Measurements from ENCODE around the gene CRYGC.
A peak's percentile ranks its signal among the peaks of the same experiment; 100 is the strongest.

CRYGC gene, protein sequence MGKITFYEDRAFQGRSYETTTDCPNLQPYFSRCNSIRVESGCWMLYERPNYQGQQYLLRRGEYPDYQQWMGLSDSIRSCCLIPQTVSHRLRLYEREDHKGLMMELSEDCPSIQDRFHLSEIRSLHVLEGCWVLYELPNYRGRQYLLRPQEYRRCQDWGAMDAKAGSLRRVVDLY

DNA sequence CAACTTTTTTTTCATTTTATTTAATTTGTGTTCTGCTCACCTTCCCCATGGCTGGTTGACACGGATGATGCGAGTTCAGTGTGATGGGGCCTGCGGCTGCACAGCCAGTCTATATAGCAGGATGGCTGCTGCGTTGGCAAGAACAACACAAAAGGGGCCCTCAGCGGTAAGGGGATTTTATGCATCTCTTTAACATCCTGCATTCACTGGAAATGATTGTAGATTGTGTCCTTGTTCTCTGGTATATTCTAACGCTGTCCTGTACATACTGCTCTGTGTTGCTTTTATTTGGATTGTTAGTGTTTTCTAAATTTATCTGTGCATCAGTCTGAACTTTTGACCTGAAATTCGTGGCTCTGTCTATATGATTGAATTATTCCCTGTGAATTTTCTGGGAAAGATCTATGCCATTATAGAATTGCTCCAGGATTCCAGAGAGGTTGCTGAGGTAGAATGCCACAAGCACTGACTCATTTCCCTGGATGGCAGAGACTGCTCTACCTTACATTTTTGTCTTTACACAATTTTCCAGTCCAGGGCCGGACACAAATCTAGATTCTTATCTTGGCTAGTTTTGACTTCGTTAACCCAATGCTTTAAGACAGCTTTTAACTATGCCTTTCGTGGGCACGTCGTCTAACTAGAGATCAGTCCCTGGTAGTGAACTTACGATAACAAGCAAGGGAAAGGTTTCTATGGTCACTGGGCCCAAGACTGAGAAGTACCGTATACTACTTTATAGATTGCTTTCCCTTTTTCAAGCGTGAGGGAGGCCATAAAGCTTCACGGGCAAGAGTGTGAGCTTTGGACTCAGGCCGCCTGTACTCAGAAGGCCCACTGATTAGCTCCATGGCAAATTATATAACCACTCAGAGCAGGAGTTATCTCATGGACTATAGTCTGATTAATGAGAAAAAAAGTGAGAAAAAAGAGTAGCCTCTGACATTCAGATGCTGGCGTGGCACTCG, at the start of gene CRYGC:
CRYGC (minus strand) TSS at position 85 of the 968 bp plus-strand sequence; CDS start at position 49, 36 bp downstream.
- peak within 1 kb of the TSS; percentile 39 for H3K27ac ChIP-seq (ENCODE audit: low read length)
- H3K9me3 ChIP-seq (ENCODE audit: control insufficient read depth in 1 of 2, low read length in 2 of 2), result no peaks in the 10 kb centered on the region
- no peak within 1 kb of the TSS for H3K4me3 ChIP-seq (ENCODE audit: low read depth in 1 of 2, low read length in 2 of 2)
- H3K36me3 ChIP-seq (ENCODE audit: control insufficient read depth in 1 of 2, insufficient read depth in 2 of 2, low read length in 2 of 2), result no peaks in the 10 kb centered on the region
- no peaks in the 10 kb centered on the region for H3K27me3 ChIP-seq (ENCODE audit: low read depth, low read length)
- no peaks in the 10 kb centered on the region for H3K4me1 ChIP-seq (ENCODE audit: control insufficient read depth in 1 of 2, insufficient read depth in 2 of 2, low read length in 2 of 2)

DNA sequence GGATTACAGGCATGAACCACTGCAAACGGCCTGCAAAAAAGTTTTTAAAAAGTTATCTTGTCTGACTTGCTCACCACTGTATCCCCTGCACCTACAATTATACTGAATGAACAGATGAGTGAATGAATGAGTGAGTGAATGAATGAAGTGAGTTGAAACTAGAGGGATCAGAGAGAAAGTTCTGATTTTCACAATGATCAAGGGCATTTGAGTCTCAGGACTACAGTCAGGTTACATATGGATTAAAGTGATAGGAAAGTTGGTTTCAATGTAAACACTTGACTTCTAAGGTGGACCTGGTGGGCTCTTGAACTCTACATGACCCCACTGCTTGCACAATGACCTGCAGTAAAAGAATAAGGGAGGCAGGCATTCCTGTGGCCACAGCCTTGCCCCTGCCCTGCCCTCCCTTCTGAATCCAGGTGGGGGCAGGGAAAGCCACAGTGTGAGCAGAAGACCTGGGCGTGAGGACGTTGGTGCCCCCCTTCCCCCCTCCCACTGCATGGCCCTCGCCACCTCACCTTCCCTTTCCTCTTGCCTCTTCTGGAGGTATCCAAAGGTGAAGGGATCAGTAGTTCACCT, 49.5 kb upstream of the CRYGC start:
- H3K36me3 ChIP-seq (ENCODE audit: control insufficient read depth in 1 of 2, insufficient read depth in 2 of 2, low read length in 2 of 2), result no peaks in the 10 kb centered on the region
- peaks cover 0 to 3% of the 10 kb centered on the region in 2 donors for H3K4me1 ChIP-seq (ENCODE audit: control insufficient read depth in 1 of 2, insufficient read depth in 2 of 2, low read length in 2 of 2)
- no peaks in the 10 kb centered on the region for H3K27me3 ChIP-seq (ENCODE audit: low read depth, low read length)
- H3K27ac ChIP-seq (ENCODE audit: low read length), result no peak overlapping the region
- H3K4me3 ChIP-seq (ENCODE audit: low read depth in 1 of 2, low read length in 2 of 2), result no peak overlapping the region
- no peaks in the 10 kb centered on the region for H3K9me3 ChIP-seq (ENCODE audit: control insufficient read depth in 1 of 2, low read length in 2 of 2)

DNA sequence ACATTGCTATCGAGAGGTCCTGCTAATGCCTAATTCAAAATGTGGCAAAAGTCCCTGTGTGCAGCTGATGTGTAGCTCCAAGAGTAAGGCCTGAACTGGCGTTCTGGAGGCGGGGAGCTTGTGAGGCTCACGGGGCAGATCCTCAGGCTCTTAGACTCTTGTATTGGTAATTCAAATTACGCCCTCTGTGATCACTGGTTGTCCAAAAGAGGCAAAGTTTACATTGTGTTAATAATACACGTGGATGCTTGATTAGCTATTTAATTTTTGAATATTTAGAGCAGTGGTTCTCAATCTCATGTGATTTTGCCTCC, 46.2 kb upstream of the CRYGC start:
- Histone ChIP-seq H3K36me3 (ENCODE audit: control insufficient read depth in 1 of 2, insufficient read depth in 2 of 2, low read length in 2 of 2) (no peaks in the 10 kb centered on the region), H3K27ac (ENCODE audit: low read length) (no peak overlapping the region), H3K4me3 (ENCODE audit: low read depth in 1 of 2, low read length in 2 of 2) (no peak overlapping the region), H3K9me3 (ENCODE audit: control insufficient read depth in 1 of 2, low read length in 2 of 2) (no peaks in the 10 kb centered on the region), H3K4me1 (ENCODE audit: control insufficient read depth in 1 of 2, insufficient read depth in 2 of 2, low read length in 2 of 2) (peaks cover 0 to 3% of the 10 kb centered on the region in 2 donors), H3K27me3 (ENCODE audit: low read depth, low read length) (no peaks in the 10 kb centered on the region)

DNA sequence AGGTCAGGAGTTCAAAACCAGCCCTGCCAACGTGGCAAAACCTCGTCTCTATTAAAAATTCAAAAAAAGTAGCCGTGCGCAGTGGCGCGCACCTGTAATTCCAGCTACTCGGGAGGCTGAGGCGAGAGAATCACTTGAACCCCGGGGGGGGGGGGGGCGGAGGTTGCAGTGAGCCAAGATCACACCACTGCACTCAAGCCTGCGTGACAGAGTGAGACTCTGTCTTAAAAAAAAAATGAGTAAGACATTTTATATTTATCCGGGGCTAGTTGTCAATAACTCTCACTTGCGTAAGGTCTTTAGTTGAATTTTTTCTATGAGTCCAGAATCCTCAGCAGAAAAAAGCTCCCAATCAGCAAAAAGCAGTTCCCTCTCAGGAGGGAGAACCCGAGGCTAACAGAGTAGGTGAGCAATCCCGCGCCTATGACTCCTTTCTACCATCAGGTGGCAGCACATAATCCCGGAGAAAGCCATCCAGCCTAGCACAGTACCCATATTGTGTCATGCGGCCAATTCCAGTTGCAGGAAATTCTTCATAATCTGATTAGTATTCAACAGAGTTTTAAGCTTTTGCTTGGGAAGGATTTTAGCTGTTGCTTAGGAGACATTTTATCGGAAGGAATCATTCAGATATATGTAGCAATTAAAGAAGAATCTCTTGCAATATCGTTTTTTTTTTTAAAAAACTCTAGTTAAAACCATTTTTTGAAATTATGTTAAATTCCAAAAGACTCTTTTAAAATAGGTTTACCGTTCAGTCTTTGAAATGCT, 45.6 kb upstream of the CRYGC start:
- H3K27me3 ChIP-seq (ENCODE audit: low read depth, low read length), result no peaks in the 10 kb centered on the region
- no peaks in the 10 kb centered on the region for H3K9me3 ChIP-seq (ENCODE audit: control insufficient read depth in 1 of 2, low read length in 2 of 2)
- no peaks in the 10 kb centered on the region for H3K36me3 ChIP-seq (ENCODE audit: control insufficient read depth in 1 of 2, insufficient read depth in 2 of 2, low read length in 2 of 2)
- peaks cover 0 to 3% of the 10 kb centered on the region in 2 donors for H3K4me1 ChIP-seq (ENCODE audit: control insufficient read depth in 1 of 2, insufficient read depth in 2 of 2, low read length in 2 of 2)
- no peak overlapping the region for H3K27ac ChIP-seq (ENCODE audit: low read length)
- no peak overlapping the region for H3K4me3 ChIP-seq (ENCODE audit: low read depth in 1 of 2, low read length in 2 of 2)

DNA sequence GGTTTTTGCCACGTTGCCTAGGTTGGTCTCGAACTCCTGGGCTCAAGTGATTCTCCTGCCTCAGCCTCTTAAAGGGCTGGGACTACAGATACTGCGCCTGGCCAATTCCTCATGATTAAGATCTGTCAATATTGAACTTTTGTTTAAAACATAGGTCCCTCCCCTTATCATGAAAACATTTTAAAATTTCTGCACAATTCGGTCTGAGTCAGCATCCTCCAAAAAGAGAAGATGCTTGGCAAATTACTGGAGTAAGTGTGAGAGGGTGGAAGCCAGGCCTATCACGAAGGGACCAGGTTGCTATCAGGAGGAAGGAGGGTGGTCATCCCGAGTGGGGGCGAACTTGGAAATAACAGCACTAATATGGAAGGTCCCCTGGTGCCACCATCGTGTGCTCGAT, 44.5 kb upstream of the CRYGC start:
- Histone ChIP-seq H3K36me3 (ENCODE audit: control insufficient read depth in 1 of 2, insufficient read depth in 2 of 2, low read length in 2 of 2) (no peaks in the 10 kb centered on the region), H3K4me1 (ENCODE audit: control insufficient read depth in 1 of 2, insufficient read depth in 2 of 2, low read length in 2 of 2) (peaks cover 0 to 3% of the 10 kb centered on the region in 2 donors), H3K27me3 (ENCODE audit: low read depth, low read length) (no peaks in the 10 kb centered on the region), H3K9me3 (ENCODE audit: control insufficient read depth in 1 of 2, low read length in 2 of 2) (no peaks in the 10 kb centered on the region), H3K27ac (ENCODE audit: low read length) (no peak overlapping the region), H3K4me3 (ENCODE audit: low read depth in 1 of 2, low read length in 2 of 2) (no peak overlapping the region)

DNA sequence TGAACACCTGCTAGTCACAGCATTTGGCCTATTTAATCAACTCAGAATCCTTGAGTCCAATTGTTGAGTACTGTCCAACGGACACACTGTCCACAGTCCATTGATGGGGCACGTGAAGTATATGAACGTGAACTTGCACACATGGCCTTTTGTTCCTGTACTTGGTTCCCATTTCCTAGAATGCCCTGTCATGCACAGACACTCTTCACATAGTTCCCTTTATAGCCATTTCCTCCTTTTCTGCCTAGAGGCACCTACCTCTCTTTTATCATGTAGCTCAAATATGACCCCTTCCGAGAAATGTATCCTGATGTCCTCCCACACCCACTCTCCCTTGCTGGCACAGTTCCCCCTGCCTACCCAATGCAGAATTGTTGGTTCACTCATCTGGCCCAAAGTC, 42.5 kb upstream of the CRYGC start:
- Histone ChIP-seq H3K4me3 (ENCODE audit: low read depth in 1 of 2, low read length in 2 of 2) (no peak overlapping the region), H3K36me3 (ENCODE audit: control insufficient read depth in 1 of 2, insufficient read depth in 2 of 2, low read length in 2 of 2) (no peaks in the 10 kb centered on the region), H3K4me1 (ENCODE audit: control insufficient read depth in 1 of 2, insufficient read depth in 2 of 2, low read length in 2 of 2) (peaks cover 0 to 3% of the 10 kb centered on the region in 2 donors), H3K9me3 (ENCODE audit: control insufficient read depth in 1 of 2, low read length in 2 of 2) (no peaks in the 10 kb centered on the region), H3K27me3 (ENCODE audit: low read depth, low read length) (no peaks in the 10 kb centered on the region), H3K27ac (ENCODE audit: low read length) (no peak overlapping the region)

DNA sequence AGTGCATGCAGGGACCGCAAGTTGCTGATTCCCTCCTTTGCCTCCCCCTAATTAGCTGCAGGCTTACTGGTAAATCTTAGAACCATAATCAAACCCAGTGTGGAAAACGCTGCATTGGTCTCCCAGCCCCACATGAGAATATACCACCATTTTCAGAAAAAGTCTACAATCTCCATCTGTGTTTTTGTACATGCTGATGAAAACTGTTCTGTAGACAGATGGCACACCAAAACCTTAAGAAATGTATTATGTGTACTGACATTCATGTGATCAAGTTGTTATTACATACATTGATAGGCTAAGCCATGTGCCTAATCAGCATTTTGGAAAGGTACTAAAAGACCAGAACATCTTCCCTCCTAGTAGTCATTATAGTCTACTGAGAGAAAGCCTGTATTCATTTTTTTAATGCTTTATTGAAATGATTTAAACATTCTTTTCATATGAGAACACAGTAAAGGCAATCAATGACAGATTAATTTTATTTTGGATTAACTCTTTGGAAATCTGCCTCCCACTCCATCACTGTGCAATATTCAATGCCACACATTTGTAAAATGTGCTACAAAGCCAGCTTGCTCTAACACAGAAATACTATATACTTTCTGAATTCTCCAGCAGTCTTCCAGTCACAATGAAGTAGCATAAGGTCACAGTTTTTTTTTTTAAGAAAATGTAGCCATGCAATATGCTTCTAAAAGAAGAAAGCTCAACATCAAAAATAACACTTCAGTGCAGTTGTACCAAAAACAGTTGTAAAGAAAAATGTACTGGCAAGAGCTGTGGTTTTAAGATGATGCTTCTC, 35.5 kb upstream of the CRYGC start:
- H3K27me3 ChIP-seq (ENCODE audit: low read depth, low read length), result no peaks in the 10 kb centered on the region
- no peaks in the 10 kb centered on the region for H3K36me3 ChIP-seq (ENCODE audit: control insufficient read depth in 1 of 2, insufficient read depth in 2 of 2, low read length in 2 of 2)
- no peaks in the 10 kb centered on the region for H3K4me1 ChIP-seq (ENCODE audit: control insufficient read depth in 1 of 2, insufficient read depth in 2 of 2, low read length in 2 of 2)
- no peak overlapping the region for H3K4me3 ChIP-seq (ENCODE audit: low read depth in 1 of 2, low read length in 2 of 2)
- no peak overlapping the region for H3K27ac ChIP-seq (ENCODE audit: low read length)
- no peaks in the 10 kb centered on the region for H3K9me3 ChIP-seq (ENCODE audit: control insufficient read depth in 1 of 2, low read length in 2 of 2)

DNA sequence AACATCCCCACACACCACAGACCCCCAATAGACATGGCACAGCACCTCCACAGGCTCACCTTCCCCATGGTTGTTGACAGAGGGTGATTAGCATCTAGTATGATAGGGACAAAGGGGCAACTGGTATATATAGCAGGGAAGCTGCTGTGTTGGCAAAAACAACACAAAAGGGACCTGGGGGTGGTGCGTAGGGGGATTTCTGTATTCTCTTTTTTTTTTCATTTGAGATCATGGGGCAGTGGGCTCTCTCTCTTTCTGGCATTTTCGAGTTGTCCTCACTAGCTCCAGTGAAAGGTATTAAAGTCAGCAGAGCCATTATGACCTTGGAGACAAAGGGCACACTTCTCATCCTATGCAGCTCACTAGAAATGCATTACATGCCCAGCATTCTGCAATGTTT, 33.9 kb upstream of the CRYGC start, which contains the start of gene CRYGA:
CRYGA (minus strand) TSS at position 101 of the 400 bp plus-strand sequence; CDS start at position 68, 33 bp downstream.
- no peak within 1 kb of the TSS for H3K4me3 ChIP-seq (ENCODE audit: low read depth in 1 of 2, low read length in 2 of 2)
- H3K9me3 ChIP-seq (ENCODE audit: control insufficient read depth in 1 of 2, low read length in 2 of 2), result no peaks in the 10 kb centered on the region
- H3K4me1 ChIP-seq (ENCODE audit: control insufficient read depth in 1 of 2, insufficient read depth in 2 of 2, low read length in 2 of 2), result no peaks in the 10 kb centered on the region
- no peak within 1 kb of the TSS for H3K27ac ChIP-seq (ENCODE audit: low read length)
- H3K27me3 ChIP-seq (ENCODE audit: low read depth, low read length), result no peaks in the 10 kb centered on the region
- H3K36me3 ChIP-seq (ENCODE audit: control insufficient read depth in 1 of 2, insufficient read depth in 2 of 2, low read length in 2 of 2), result no peaks in the 10 kb centered on the region

DNA sequence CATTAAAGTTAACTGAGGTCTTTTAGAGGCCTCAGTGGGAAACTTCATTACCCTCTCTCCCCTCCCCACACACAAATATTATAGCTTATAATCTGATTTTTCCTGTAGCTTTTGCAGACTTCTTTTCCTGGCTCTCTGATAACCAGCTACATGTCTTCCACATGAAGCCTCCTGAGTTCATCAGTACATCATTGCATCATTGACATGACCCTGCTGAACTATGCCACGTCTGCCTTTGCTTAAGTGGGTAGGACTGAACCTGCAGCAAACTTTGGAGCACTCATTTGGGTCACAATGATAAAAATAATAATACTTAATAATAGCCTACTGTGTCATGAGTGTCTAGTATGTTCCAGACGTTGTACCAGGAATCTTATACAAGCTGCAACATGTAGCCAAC, 26.8 kb upstream of the CRYGC start:
- H3K4me3 ChIP-seq (ENCODE audit: low read depth in 1 of 2, low read length in 2 of 2), result no peak overlapping the region
- no peak overlapping the region for H3K27ac ChIP-seq (ENCODE audit: low read length)
- H3K9me3 ChIP-seq (ENCODE audit: control insufficient read depth in 1 of 2, low read length in 2 of 2), result peaks cover 0 to 6% of the 10 kb centered on the region in 2 donors
- no peaks in the 10 kb centered on the region for H3K27me3 ChIP-seq (ENCODE audit: low read depth, low read length)
- H3K4me1 ChIP-seq (ENCODE audit: control insufficient read depth in 1 of 2, insufficient read depth in 2 of 2, low read length in 2 of 2), result no peaks in the 10 kb centered on the region
- no peaks in the 10 kb centered on the region for H3K36me3 ChIP-seq (ENCODE audit: control insufficient read depth in 1 of 2, insufficient read depth in 2 of 2, low read length in 2 of 2)

DNA sequence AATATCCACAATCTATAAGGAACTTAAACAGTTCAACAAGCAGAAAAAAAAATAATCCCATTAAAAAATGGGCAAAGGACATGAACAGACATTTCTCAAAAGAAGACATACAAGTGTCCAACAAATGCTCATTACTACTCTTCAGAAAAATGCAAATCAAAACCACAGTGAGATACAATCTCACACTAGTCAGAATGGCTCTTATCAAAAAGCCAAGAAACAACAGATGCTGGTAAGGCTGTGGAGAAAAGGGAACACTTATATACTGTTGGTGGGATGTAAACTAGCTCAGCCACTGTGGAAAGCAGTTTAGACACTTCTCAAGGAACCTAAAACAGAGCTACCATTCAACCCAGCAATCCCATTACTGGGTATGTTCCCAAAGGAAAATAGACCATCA, 23.5 kb upstream of the CRYGC start:
- Histone ChIP-seq H3K27ac (ENCODE audit: low read length) (no peak overlapping the region), H3K9me3 (ENCODE audit: control insufficient read depth in 1 of 2, low read length in 2 of 2) (peaks cover 0 to 6% of the 10 kb centered on the region in 2 donors), H3K36me3 (ENCODE audit: control insufficient read depth in 1 of 2, insufficient read depth in 2 of 2, low read length in 2 of 2) (no peaks in the 10 kb centered on the region), H3K4me1 (ENCODE audit: control insufficient read depth in 1 of 2, insufficient read depth in 2 of 2, low read length in 2 of 2) (no peaks in the 10 kb centered on the region), H3K27me3 (ENCODE audit: low read depth, low read length) (no peaks in the 10 kb centered on the region), H3K4me3 (ENCODE audit: low read depth in 1 of 2, low read length in 2 of 2) (no peak overlapping the region)
